Testis (tissue), 3 donors: ENCODE results near the gene NUDT7. TPM values are rescaled to one million over a fixed set of nuclear protein-coding genes. Genes with fewer than 3 reads are reported as not detected.

Experiments used
- DNase-seq: peaks from one replicate; pipeline ENCODE4 v3.0.0-alpha.2; 2019
- H3K27ac ChIP-seq, 2 donors: fragments of 200-600 bp; sonication (generic); one replicate each; pipeline ENCODE4 v1.5.1; 2019
- H3K27me3 ChIP-seq: fragments of 200-600 bp; sonication (generic); one replicate; pipeline ENCODE4 v1.5.1; 2019
- H3K36me3 ChIP-seq: fragments of 200-600 bp; sonication (generic); one replicate; pipeline ENCODE4 v1.5.1; 2017; ENCODE audit warnings: low read depth; ENCODE audit errors: missing control alignments
- H3K4me1 ChIP-seq: fragments of 200-600 bp; sonication (generic); one replicate; pipeline ENCODE4 v1.5.1; 2019
- H3K4me3 ChIP-seq, 2 donors: fragments of 200-600 bp; sonication (generic); one replicate each; pipeline ENCODE4 v1.5.1; 2017 to 2019
- H3K9me3 ChIP-seq: fragments of 200-600 bp; sonication (generic); one replicate; pipeline ENCODE4 v1.5.1; 2017
- POLR2A ChIP-seq: fragments of 450-650 bp; IDR thresholded peaks from one replicate; pipeline ENCODE4 v1.6.1; 2017; ENCODE audit warnings: antibody characterized with exemption, mild to moderate bottlenecking, moderate library complexity
- WGBS, 2 donors: methylation state at CpG; one replicate each; pipeline ENCODE4 v1.1.5; 2018; 5-methylcytosine and 5-hydroxymethylcytosine counted together
- intact Hi-C: fragments of 100-400 bp; cut with DNase I; formaldehyde crosslinking; loops from one replicate; pipeline ENCODE4 v1.15.1; 2023; ENCODE audit warnings: low total_unique reads
- polyA plus RNA-seq: library from polyadenylated mRNA; stranded (reverse); fragments of 350-450 nt; fragmentation: Illumina TruSeq; extraction: RNeasy Lipid Tissue Mini Kit (QIAGEN cat#74804); gene quantifications from one replicate; pipeline ENCODE4 v1.2.3, GENCODE V29; 2014; ENCODE audit warnings: low read depth, low replicate concordance; ENCODE audit not compliant: insufficient read depth
- total RNA-seq, 2 donors: library from RNA; depleted of rRNA; stranded (reverse); fragments of >200 nt; gene quantifications; one replicate each; pipeline ENCODE4 v1.2.3, GENCODE V29; 2016
- TF ChIP-seq, protein P1 (sequence below), 3 experiments: fragments of 450-650 bp in 2 of 3; fragments of 200-600 bp in 1 of 3; sonication (generic) in 1 of 3; IDR thresholded peaks; one replicate each; pipeline ENCODE4 v1.5.1; 2016 to 2019; ENCODE audit warnings: antibody characterized with exemption in 3 of 3, mild to moderate bottlenecking in 2 of 3, moderate library complexity in 1 of 3

The NUDT7 gene
- total and polyA plus RNA-seq, 3 donors from 2014 or later, result 10.4 to 18.6 (median 13.2) TPM

DNA sequence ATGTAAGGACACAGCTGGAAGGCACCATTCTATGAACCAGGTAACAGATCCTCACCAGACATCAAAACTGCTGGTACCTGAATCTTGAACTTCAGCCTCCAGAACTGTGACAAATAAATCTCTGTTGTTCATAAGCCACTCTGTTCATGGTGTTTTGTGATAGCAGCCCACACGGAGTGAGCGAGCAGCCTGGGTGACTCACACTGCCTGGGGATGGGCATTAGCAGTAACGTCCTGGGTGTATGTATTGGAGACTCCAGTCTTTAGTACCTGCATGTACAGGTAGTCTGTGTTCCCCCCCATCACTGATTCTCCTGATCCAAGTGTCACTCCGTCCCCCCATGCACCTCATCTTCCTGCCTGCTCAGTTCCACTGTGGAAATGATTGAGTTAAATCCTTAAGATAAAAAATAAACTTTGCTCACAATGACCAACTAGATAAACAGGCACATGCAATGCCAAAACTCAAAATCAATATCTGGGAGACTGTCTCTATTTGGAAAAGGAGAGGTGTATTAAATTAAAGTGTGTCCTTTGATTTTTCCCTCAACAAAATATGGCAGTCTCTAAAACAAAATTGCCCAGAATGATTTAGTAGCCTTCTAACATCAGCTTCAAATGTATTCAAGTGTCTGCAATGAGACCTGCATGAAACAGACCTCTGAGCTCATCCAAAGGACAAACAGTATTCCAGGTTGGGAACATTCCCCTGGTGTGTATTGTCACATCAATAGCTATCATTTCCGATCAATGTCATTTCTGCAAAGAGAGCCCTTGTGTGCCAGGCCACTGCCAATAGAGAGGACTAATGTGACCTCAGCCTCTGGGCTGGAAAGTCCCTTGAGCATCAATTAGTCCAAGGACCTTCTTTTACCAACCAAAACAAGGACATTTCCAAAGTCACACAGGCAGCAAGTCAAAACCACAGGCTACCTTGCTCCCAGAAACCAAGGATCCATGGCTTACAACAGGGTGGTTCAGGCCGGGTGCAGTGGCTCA, 53.9 kb downstream of the NUDT7 start:
- H3K4me1 ChIP-seq, result no peaks in the 10 kb centered on the region
- TF ChIP-seq POLR2A, result no peak
- intact Hi-C loops, result no loop called here
- H3K27ac ChIP-seq, result no peak overlapping the region
- no peaks in the 10 kb centered on the region for H3K9me3 ChIP-seq
- H3K27me3 ChIP-seq, result no peaks in the 10 kb centered on the region
- H3K4me3 ChIP-seq, result no peak overlapping the region
- DNase-seq, result no peak
- no peaks in the 10 kb centered on the region for H3K36me3 ChIP-seq
- 83% methylated on average over 6 of the region's 6 CpGs for WGBS, 2 donors

DNA sequence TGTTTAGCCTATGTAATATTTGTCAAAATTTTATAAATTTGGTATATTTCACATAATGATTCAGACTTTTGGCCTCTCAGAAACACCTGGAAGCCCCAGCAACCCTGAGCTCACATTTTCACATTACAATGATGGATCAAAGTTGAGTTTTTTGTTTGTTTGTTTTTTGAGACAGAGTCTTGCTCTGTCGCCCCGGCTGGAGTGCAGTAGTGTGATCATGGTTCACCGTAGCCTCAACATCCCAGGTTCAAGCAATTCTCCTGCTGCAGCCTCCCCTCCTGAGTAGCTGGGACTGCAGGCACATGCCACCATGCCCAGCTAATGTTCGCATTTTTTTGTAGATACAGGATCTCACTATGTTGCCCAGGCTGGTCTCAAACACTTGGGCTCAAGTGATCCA, 55.4 kb downstream of the NUDT7 start:
- Histone ChIP-seq H3K4me3 (no peak overlapping the region), H3K4me1 (no peaks in the 10 kb centered on the region), H3K27ac (no peak overlapping the region), H3K36me3 (no peaks in the 10 kb centered on the region), H3K9me3 (no peaks in the 10 kb centered on the region), H3K27me3 (no peaks in the 10 kb centered on the region)
- TF ChIP-seq, protein P1, sequence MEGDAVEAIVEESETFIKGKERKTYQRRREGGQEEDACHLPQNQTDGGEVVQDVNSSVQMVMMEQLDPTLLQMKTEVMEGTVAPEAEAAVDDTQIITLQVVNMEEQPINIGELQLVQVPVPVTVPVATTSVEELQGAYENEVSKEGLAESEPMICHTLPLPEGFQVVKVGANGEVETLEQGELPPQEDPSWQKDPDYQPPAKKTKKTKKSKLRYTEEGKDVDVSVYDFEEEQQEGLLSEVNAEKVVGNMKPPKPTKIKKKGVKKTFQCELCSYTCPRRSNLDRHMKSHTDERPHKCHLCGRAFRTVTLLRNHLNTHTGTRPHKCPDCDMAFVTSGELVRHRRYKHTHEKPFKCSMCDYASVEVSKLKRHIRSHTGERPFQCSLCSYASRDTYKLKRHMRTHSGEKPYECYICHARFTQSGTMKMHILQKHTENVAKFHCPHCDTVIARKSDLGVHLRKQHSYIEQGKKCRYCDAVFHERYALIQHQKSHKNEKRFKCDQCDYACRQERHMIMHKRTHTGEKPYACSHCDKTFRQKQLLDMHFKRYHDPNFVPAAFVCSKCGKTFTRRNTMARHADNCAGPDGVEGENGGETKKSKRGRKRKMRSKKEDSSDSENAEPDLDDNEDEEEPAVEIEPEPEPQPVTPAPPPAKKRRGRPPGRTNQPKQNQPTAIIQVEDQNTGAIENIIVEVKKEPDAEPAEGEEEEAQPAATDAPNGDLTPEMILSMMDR (IDR thresholded peaks at IDR 0.05), result no peak
- no peak for TF ChIP-seq POLR2A
- DNase-seq, result no peak
- WGBS, 2 donors, result 96 to 98% methylated on average over 4 of the region's 4 CpGs
- intact Hi-C loops, result no loop called here

DNA sequence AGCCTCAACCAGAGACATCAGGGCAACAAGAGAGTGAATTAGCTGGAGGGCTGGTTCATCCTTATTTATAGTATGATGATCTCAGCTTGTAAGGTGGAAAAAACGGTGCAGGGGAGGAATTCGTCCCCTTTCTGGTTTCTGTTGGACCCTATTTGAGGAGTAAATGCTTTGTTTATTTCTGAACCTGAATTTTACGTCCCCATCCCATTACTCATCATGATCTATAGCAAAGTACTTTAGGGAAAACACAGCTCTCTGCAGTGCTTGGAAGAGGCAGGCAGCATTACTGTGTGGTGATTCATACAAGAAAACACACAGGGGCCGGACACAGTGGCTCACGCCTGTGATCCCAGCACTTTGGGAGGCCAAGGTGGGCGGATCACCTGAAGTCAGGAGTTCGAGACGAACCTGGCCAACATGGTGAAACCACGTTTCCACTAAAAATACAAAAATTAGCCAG, 58.1 kb downstream of the NUDT7 start:
- Histone ChIP-seq H3K4me1 (no peaks in the 10 kb centered on the region), H3K36me3 (no peaks in the 10 kb centered on the region), H3K9me3 (no peaks in the 10 kb centered on the region), H3K27ac (no peak overlapping the region), H3K27me3 (no peaks in the 10 kb centered on the region), H3K4me3 (no peak overlapping the region)
- DNase-seq, result no peak
- whole genome bisulfite sequencing, 2 donors, result 63 to 72% methylated on average over 9 of the region's 9 CpGs
- TF ChIP-seq, protein P1 (IDR thresholded peaks at IDR 0.05), result no peak
- TF ChIP-seq POLR2A, result no peak
- intact Hi-C loops, result no loop called here

DNA sequence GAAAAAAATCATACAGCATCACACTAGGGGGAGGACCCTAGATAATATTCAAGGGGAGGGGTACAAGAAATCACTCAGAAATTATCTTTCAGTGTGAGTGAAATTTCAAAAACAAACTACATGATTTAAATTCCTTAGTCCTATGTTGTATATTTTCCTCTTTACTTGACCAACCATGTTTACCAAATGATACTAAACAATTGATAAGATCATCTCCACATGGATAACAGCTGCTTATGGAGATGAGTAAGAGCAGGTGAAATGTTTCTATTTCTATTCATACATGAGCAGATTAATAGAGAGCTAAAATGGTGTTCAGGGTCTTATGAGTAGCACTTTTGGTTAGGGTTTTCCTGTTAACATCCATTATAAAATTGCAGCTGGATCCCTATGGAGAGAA, 58.8 kb downstream of the NUDT7 start:
- Histone ChIP-seq H3K4me1 (no peaks in the 10 kb centered on the region), H3K4me3 (no peak overlapping the region), H3K27ac (no peak overlapping the region), H3K9me3 (no peaks in the 10 kb centered on the region), H3K36me3 (no peaks in the 10 kb centered on the region), H3K27me3 (no peaks in the 10 kb centered on the region)
- no peak for TF ChIP-seq POLR2A
- TF ChIP-seq, protein P1 (IDR thresholded peaks at IDR 0.05), result no peak
- intact Hi-C loops, result no loop called here
- DNase-seq, result no peak

DNA sequence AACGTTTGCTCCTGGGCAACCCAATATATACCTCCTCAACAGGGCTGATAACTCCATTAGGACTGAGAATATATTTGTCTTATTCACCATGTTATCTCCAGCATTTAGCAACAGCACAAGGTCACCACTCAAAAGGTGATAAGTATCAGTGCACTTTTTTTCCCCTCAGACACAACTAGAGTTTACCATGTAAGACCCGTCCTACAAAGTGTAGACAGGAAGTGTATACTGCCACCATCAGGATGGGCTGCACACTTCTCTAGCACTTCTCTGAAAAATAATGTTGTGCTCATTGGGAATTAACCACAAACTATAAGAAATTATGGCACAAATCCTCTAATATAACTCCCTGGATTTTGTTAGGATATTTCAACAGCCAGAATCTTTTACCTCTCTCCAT, 60.4 kb downstream of the NUDT7 start:
- no peak for DNase-seq
- Histone ChIP-seq H3K9me3 (no peaks in the 10 kb centered on the region), H3K4me3 (no peak overlapping the region), H3K27ac (no peak overlapping the region), H3K27me3 (no peaks in the 10 kb centered on the region), H3K36me3 (no peaks in the 10 kb centered on the region), H3K4me1 (no peaks in the 10 kb centered on the region)
- TF ChIP-seq POLR2A, result no peak
- TF ChIP-seq, protein P1 (IDR thresholded peaks at IDR 0.05), result no peak
- WGBS, 2 donors, result 28 to 39% methylated on average over 2 of the region's 2 CpGs
- intact Hi-C loops, result no loop called here
